WI38 (cell line): ENCODE data around the gene DDI2.

ENCODE experiments used
- H3K4me3 ChIP-seq: 2 replicates; pipeline ENCODE4 v1.5.1; 2011; ENCODE audit warnings: low read depth, mild to moderate bottlenecking, control low read depth, low read length
- CTCF ChIP-seq: IDR thresholded peaks from 2 replicates; pipeline ENCODE4 v1.5.1; 2012; ENCODE audit warnings: low read depth, mild to moderate bottlenecking, control low read depth, low read length

Gene DDI2

GRCh38 chr1:15718199-15718601 is 100.9 kb downstream of the DDI2 start:
- no peak overlapping the region for H3K4me3 ChIP-seq
- no peak for TF ChIP-seq CTCF
